ENCODE data around the gene ZZZ3. TPM values are rescaled to one million over a fixed set of nuclear protein-coding genes. Genes with fewer than 3 reads are reported as not detected.
"Not testable (repeated sequence)": the region's sequence is repeated elsewhere in the genome, so short reads cannot be mapped to it uniquely, and the experiment has no call there.

Gene ZZZ3
- 10 to 100 TPM; 31.7 to 44.7 (median 38.6) TPM for total RNA-seq
- polyA plus RNA-seq = 9.3 TPM
- long read RNA-seq, donor 1, full-length matches to known transcripts = 9 of 53 reads
- long read RNA-seq, donor 1, partial matches to known transcripts = 2 of 53 reads
- long read RNA-seq, donor 1, other reads (novel, unspliced or antisense) = 42 of 53 reads
- long read RNA-seq, donor 2, full-length matches to known transcripts = 3 of 15 reads
- long read RNA-seq, donor 2, partial matches to known transcripts = 1 of 15 reads
- long read RNA-seq, donor 2, other reads (novel, unspliced or antisense) = 11 of 15 reads
- long read RNA-seq, donor 3, full-length matches to known transcripts = 18 of 100 reads
- long read RNA-seq, donor 3, partial matches to known transcripts = 13 of 100 reads
- long read RNA-seq, donor 3, other reads (novel, unspliced or antisense) = 69 of 100 reads
- long read RNA-seq, donor 4, full-length matches to known transcripts = 5 of 40 reads
- long read RNA-seq, donor 4, partial matches to known transcripts = 3 of 40 reads
- long read RNA-seq, donor 4, other reads (novel, unspliced or antisense) = 32 of 40 reads

GRCh38 chr1:77682460-77683159 is at the start of gene ZZZ3:
Gene ZZZ3 (minus strand): TSS chr1:77682658. CDS start chr1:77633354, 49,304 bp downstream.
- peak; percentile 93 to 98 (median 96) for DNase-seq
- H3K9me3 ChIP-seq (ENCODE audit: control insufficient read depth, low read length) = no peaks in the 10 kb centered on the region
- H3K27ac ChIP-seq (ENCODE audit: low read length) = peak within 1 kb of the TSS; percentile 95
- under 1% methylated on average over 56 of the region's 56 CpGs for WGBS
- ATAC-seq = peak; percentile 90
- H3K27me3 ChIP-seq (ENCODE audit: control insufficient read depth, insufficient read depth) = no peaks in the 10 kb centered on the region
- no peaks in the 10 kb centered on the region for H3K4me1 ChIP-seq (ENCODE audit: control insufficient read depth, insufficient read depth, low read length)
- intact Hi-C loops (cut with DNase I) = no loop called here
- peak within 1 kb of the TSS; percentile 71 for H3K4me3 ChIP-seq (ENCODE audit: low read length)

GRCh38 chr1:77732090-77732489 is 49.6 kb upstream of the ZZZ3 start:
- WGBS = 43% methylated on average over 1 of the region's 1 CpG
- intact Hi-C loops (cut with DNase I) = no loop called here
- DNase-seq (no peak), ATAC-seq (no peak)
- Histone ChIP-seq H3K9me3 (ENCODE audit: control insufficient read depth, low read length) (no peaks in the 10 kb centered on the region), H3K27me3 (ENCODE audit: control insufficient read depth, insufficient read depth) (no peaks in the 10 kb centered on the region), H3K4me1 (ENCODE audit: control insufficient read depth, insufficient read depth, low read length) (no peaks in the 10 kb centered on the region), H3K4me3 (ENCODE audit: low read length) (no peak overlapping the region), H3K27ac (ENCODE audit: low read length) (no peak overlapping the region)

GRCh38 chr1:77725706-77726105 is 43.2 kb upstream of the ZZZ3 start:
- 98% methylated on average over 4 of the region's 4 CpGs for WGBS
- H3K27ac ChIP-seq (ENCODE audit: low read length) = no peak overlapping the region
- no peak overlapping the region for H3K4me3 ChIP-seq (ENCODE audit: low read length)
- no peaks in the 10 kb centered on the region for H3K27me3 ChIP-seq (ENCODE audit: control insufficient read depth, insufficient read depth)
- no peaks in the 10 kb centered on the region for H3K9me3 ChIP-seq (ENCODE audit: control insufficient read depth, low read length)
- intact Hi-C loops (cut with DNase I) = loop anchor here in 1 of 4 donors (10.0 kb wide), 1 partner anchor 239 kb away; no protein-coding TSS in a partner anchor
- ATAC-seq (no peak), DNase-seq (no peak)
- H3K4me1 ChIP-seq (ENCODE audit: control insufficient read depth, insufficient read depth, low read length) = no peaks in the 10 kb centered on the region

GRCh38 chr1:77718181-77718580 is 35.7 kb upstream of the ZZZ3 start:
- no peak for DNase-seq
- no peak overlapping the region for H3K4me3 ChIP-seq (ENCODE audit: low read length)
- 97% methylated on average over 2 of the region's 2 CpGs for WGBS
- H3K27ac ChIP-seq (ENCODE audit: low read length) = no peak overlapping the region
- intact Hi-C loops (cut with DNase I) = no loop called here
- no peaks in the 10 kb centered on the region for H3K4me1 ChIP-seq (ENCODE audit: control insufficient read depth, insufficient read depth, low read length)
- ATAC-seq = no peak
- no peaks in the 10 kb centered on the region for H3K9me3 ChIP-seq (ENCODE audit: control insufficient read depth, low read length)
- no peaks in the 10 kb centered on the region for H3K27me3 ChIP-seq (ENCODE audit: control insufficient read depth, insufficient read depth)

- DNase-seq (no peak), ATAC-seq (no peak)
- WGBS = 97% methylated on average over 4 of the region's 4 CpGs
- Histone ChIP-seq H3K27me3 (ENCODE audit: control insufficient read depth, insufficient read depth) (no peaks in the 10 kb centered on the region), H3K9me3 (ENCODE audit: control insufficient read depth, low read length) (no peaks in the 10 kb centered on the region), H3K4me1 (ENCODE audit: control insufficient read depth, insufficient read depth, low read length) (no peaks in the 10 kb centered on the region), H3K4me3 (ENCODE audit: low read length) (no peak overlapping the region), H3K27ac (ENCODE audit: low read length) (no peak overlapping the region)
- intact Hi-C loops (cut with DNase I) = no loop called here
Measured at GRCh38 chr1:77716065-77716464, 33.6 kb upstream of the ZZZ3 start.

GRCh38 chr1:77709727-77710126 is 27.3 kb upstream of the ZZZ3 start:
- H3K27me3 ChIP-seq (ENCODE audit: control insufficient read depth, insufficient read depth) = no peaks in the 10 kb centered on the region
- H3K4me1 ChIP-seq (ENCODE audit: control insufficient read depth, insufficient read depth, low read length) = no peaks in the 10 kb centered on the region
- intact Hi-C loops (cut with DNase I) = no loop called here
- no peak overlapping the region for H3K4me3 ChIP-seq (ENCODE audit: low read length)
- 88% methylated on average over 3 of the region's 3 CpGs for WGBS
- H3K27ac ChIP-seq (ENCODE audit: low read length) = no peak overlapping the region
- DNase-seq = no peak
- ATAC-seq = no peak
- H3K9me3 ChIP-seq (ENCODE audit: control insufficient read depth, low read length) = no peaks in the 10 kb centered on the region

- Histone ChIP-seq H3K27me3 (ENCODE audit: control insufficient read depth, insufficient read depth) (no peaks in the 10 kb centered on the region), H3K9me3 (ENCODE audit: control insufficient read depth, low read length) (no peaks in the 10 kb centered on the region), H3K4me3 (ENCODE audit: low read length) (no peak overlapping the region), H3K4me1 (ENCODE audit: control insufficient read depth, insufficient read depth, low read length) (no peaks in the 10 kb centered on the region), H3K27ac (ENCODE audit: low read length) (no peak overlapping the region)
- ATAC-seq (no peak), DNase-seq (no peak)
- intact Hi-C loops (cut with DNase I) = no loop called here
- 98% methylated on average over 4 of the region's 4 CpGs for WGBS
Measured at GRCh38 chr1:77706321-77706720, 23.9 kb upstream of the ZZZ3 start.

- Histone ChIP-seq H3K27ac (ENCODE audit: low read length) (no peak overlapping the region), H3K4me3 (ENCODE audit: low read length) (no peak overlapping the region), H3K27me3 (ENCODE audit: control insufficient read depth, insufficient read depth) (no peaks in the 10 kb centered on the region), H3K4me1 (ENCODE audit: control insufficient read depth, insufficient read depth, low read length) (no peaks in the 10 kb centered on the region), H3K9me3 (ENCODE audit: control insufficient read depth, low read length) (no peaks in the 10 kb centered on the region)
- intact Hi-C loops (cut with DNase I) = no loop called here
- no peak for ATAC-seq
- 45% methylated on average over 2 of the region's 2 CpGs for WGBS
- no peak for DNase-seq
Measured at GRCh38 chr1:77704736-77705135, 22.3 kb upstream of the ZZZ3 start.

GRCh38 chr1:77699673-77700072 is 17.2 kb upstream of the ZZZ3 start:
- H3K27me3 ChIP-seq (ENCODE audit: control insufficient read depth, insufficient read depth); H3K4me1 ChIP-seq (ENCODE audit: control insufficient read depth, insufficient read depth, low read length); DNase-seq; H3K4me3 ChIP-seq (ENCODE audit: low read length); intact Hi-C loops (cut with DNase I); H3K9me3 ChIP-seq (ENCODE audit: control insufficient read depth, low read length); H3K27ac ChIP-seq (ENCODE audit: low read length); ATAC-seq: not testable (repeated sequence)
- WGBS = 96% methylated on average over 1 of the region's 1 CpG

- Histone ChIP-seq H3K27me3 (ENCODE audit: control insufficient read depth, insufficient read depth) (no peaks in the 10 kb centered on the region), H3K4me1 (ENCODE audit: control insufficient read depth, insufficient read depth, low read length) (no peaks in the 10 kb centered on the region), H3K9me3 (ENCODE audit: control insufficient read depth, low read length) (no peaks in the 10 kb centered on the region), H3K4me3 (ENCODE audit: low read length) (no peak overlapping the region), H3K27ac (ENCODE audit: low read length) (no peak overlapping the region)
- DNase-seq = no peak
- WGBS = 96% methylated on average over 3 of the region's 3 CpGs
- no peak for ATAC-seq
- intact Hi-C loops (cut with DNase I) = no loop called here
Measured at GRCh38 chr1:77697441-77697840, 15.0 kb upstream of the ZZZ3 start.

- ATAC-seq (no peak), DNase-seq (no peak)
- 93% methylated on average over 3 of the region's 3 CpGs for WGBS
- no peaks in the 10 kb centered on the region for H3K9me3 ChIP-seq (ENCODE audit: control insufficient read depth, low read length)
- H3K4me3 ChIP-seq (ENCODE audit: low read length) = no peak overlapping the region
- H3K4me1 ChIP-seq (ENCODE audit: control insufficient read depth, insufficient read depth, low read length) = no peaks in the 10 kb centered on the region
- H3K27me3 ChIP-seq (ENCODE audit: control insufficient read depth, insufficient read depth) = no peaks in the 10 kb centered on the region
- no peak overlapping the region for H3K27ac ChIP-seq (ENCODE audit: low read length)
- intact Hi-C loops (cut with DNase I) = no loop called here
Measured at GRCh38 chr1:77688939-77689338, 6.5 kb upstream of the ZZZ3 start.

Measured in right cardiac atrium (tissue), 5 donors.